Activated naive CD8-positive, alpha-beta T cell (primary cell): ENCODE measurements around the gene RFT1.

ENCODE experiments used
- H3K27ac Mint-ChIP-seq: one replicate; pipeline ENCODE4 v1.8.0; 2021; ENCODE audit warnings: mixed read lengths
- H3K27me3 Mint-ChIP-seq: one replicate; pipeline ENCODE4 v1.8.0; 2021; ENCODE audit warnings: mixed read lengths
- H3K36me3 Mint-ChIP-seq: one replicate; pipeline ENCODE4 v1.8.0; 2021; ENCODE audit warnings: mixed read lengths
- H3K4me1 Mint-ChIP-seq: one replicate; pipeline ENCODE4 v1.8.0; 2021; ENCODE audit warnings: low read depth, mixed read lengths
- H3K4me3 Mint-ChIP-seq: one replicate; pipeline ENCODE4 v1.8.0; 2021; ENCODE audit warnings: mild to moderate bottlenecking, mixed read lengths
- H3K9me3 Mint-ChIP-seq: one replicate; pipeline ENCODE4 v1.8.0; 2021; ENCODE audit warnings: low read depth, mixed read lengths

The RFT1 gene

DNA sequence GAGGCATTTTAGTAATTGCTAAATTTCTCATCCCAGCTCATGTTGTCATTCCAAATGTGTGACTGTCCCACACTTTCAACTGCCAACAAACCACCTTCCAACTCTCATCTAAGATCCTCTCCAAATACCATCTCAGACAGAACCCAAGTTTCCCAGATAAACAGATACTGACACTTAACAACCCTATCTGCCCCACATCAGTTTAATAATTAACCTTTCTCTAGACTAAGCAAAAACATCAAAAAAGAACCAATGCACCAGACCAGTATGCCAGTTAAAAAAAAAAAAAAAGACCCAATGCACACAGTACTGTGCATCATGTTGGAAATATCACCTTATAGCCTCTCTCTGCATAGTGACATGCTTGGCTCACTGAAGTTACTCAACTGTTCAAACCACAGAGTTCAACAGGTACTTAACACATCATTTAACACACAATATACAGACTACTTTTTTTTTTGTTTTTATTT is 89.8 kb downstream of the RFT1 start:
- no peak overlapping the region for H3K4me3 Mint-ChIP-seq
- peaks cover 3% of the 10 kb centered on the region for H3K36me3 Mint-ChIP-seq
- H3K9me3 Mint-ChIP-seq = no peaks in the 10 kb centered on the region
- no peaks in the 10 kb centered on the region for H3K27me3 Mint-ChIP-seq
- H3K27ac Mint-ChIP-seq = peak overlapping the region; percentile 11
- H3K4me1 Mint-ChIP-seq = peaks cover 73% of the 10 kb centered on the region

DNA sequence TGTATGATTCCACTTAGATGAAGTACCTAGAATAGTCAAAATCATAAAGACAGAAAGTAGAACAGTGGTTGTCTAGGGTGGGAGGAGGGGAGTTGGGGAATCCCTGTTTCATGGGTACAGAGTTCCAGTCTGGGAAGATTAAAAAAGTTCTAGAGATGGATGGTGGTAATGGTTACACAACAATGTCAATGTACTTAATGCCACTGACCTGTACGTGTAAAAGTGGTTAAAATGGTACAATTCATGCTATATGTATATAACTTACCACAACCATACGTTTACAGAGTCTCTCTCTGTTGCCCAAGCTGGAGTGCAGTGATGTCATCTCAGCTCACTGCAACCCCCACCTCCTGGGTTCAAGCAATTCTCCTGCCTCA is 90.9 kb downstream of the RFT1 start:
- Mint-ChIP-seq H3K4me1 (peaks cover 75% of the 10 kb centered on the region), H3K36me3 (peaks cover 3% of the 10 kb centered on the region), H3K27me3 (no peaks in the 10 kb centered on the region), H3K27ac (no peak overlapping the region), H3K4me3 (no peak overlapping the region), H3K9me3 (no peaks in the 10 kb centered on the region)

- peaks cover 3% of the 10 kb centered on the region for H3K36me3 Mint-ChIP-seq
- no peak overlapping the region for H3K4me3 Mint-ChIP-seq
- H3K4me1 Mint-ChIP-seq = peaks cover 70% of the 10 kb centered on the region
- H3K27me3 Mint-ChIP-seq = no peaks in the 10 kb centered on the region
- H3K27ac Mint-ChIP-seq = no peak overlapping the region
- no peaks in the 10 kb centered on the region for H3K9me3 Mint-ChIP-seq
Measured at GRCh38 chr3:53038679-53039375, 91.4 kb downstream of the RFT1 start.
